Upper lobe of left lung (tissue), 4 donors: Measurements from ENCODE around the gene OSBPL10.

Experiments
- CTCF ChIP-seq, 6 experiments: fragments of 450-650 bp in 4 of 6; fragments of 200-600 bp in 2 of 6; sonication (generic) in 2 of 6; IDR thresholded peaks; one replicate each; pipeline ENCODE4 v1.5.1; 2016 to 2019; ENCODE audit warnings: antibody characterized with exemption in 6 of 6
- POLR2A ChIP-seq, 4 donors: fragments of 450-650 bp; IDR thresholded peaks; one replicate each; pipeline ENCODE4 v1.5.1; 2016 to 2017; ENCODE audit warnings: antibody characterized with exemption in 4 of 4, mild to moderate bottlenecking in 2 of 4
- POLR2AphosphoS5 ChIP-seq, 2 donors: sonication (generic); formaldehyde crosslinking; IDR thresholded peaks; one replicate each; pipeline ENCODE4 v1.5.1; 2017; ENCODE audit warnings: antibody characterized with exemption in 2 of 2

GRCh38 chr3:31967592-31967991 is 13.5 kb downstream of the OSBPL10 start:
- TF ChIP-seq POLR2A (IDR thresholded peaks at IDR 0.05) (no peak), CTCF (IDR thresholded peaks at IDR 0.05) (no peak), POLR2AphosphoS5 (IDR thresholded peaks at IDR 0.05) (no peak)
